Frontal cortex (tissue), 4 donors: ENCODE results near the gene PPP1R9A. TPM values are rescaled to one million over a fixed set of nuclear protein-coding genes. Genes with fewer than 3 reads are reported as not detected.

Experiments used
- DNase-seq, 2 donors: peaks; one replicate each; pipeline ENCODE4 v3.0.0; 2012; ENCODE audit warnings: low spot score in 2 of 2
- FAIRE-seq: peaks from 2 replicates; lab custom pipeline; 2012; peaks lifted over from hg19 to GRCh38; lab: Jason Lieb, UNC
- total RNA-seq: library from RNA; depleted of rRNA; stranded (reverse); fragments of >200 nt; gene quantifications from one replicate; pipeline ENCODE4 v1.2.3, GENCODE V29; 2014
- donor health status: control.
- donor health status: control.
- donor health status: control.

Gene PPP1R9A
- total RNA-seq, 1 donor from 2014 or later = 93.3 TPM

- DNase-seq (no peak), FAIRE-seq (no peak)
Measured at GRCh38 chr7:95088536-95089215, 181.3 kb downstream of the PPP1R9A start.

GRCh38 chr7:95089414-95090315, 182.3 kb downstream of the PPP1R9A start:
- DNase-seq (no peak), FAIRE-seq (no peak)

- no peak for FAIRE-seq
- no peak for DNase-seq
Measured at GRCh38 chr7:95092324-95092723, 184.9 kb downstream of the PPP1R9A start.

GRCh38 chr7:95095259-95095965, 188.0 kb downstream of the PPP1R9A start:
- DNase-seq (no peak), FAIRE-seq (no peak)

GRCh38 chr7:95095966-95096540, 188.7 kb downstream of the PPP1R9A start:
- no peak for DNase-seq
- FAIRE-seq = no peak

GRCh38 chr7:95097291-95097690, 189.9 kb downstream of the PPP1R9A start:
- FAIRE-seq = no peak
- no peak for DNase-seq

- DNase-seq (no peak), FAIRE-seq (no peak)
Measured at GRCh38 chr7:95097851-95098250, 190.5 kb downstream of the PPP1R9A start.

GRCh38 chr7:95099106-95099505, 191.7 kb downstream of the PPP1R9A start:
- no peak for DNase-seq

GRCh38 chr7:95101422-95101821, 194.0 kb downstream of the PPP1R9A start:
- FAIRE-seq (no peak), DNase-seq (no peak)

More at GRCh38 chr7:95099106-95099505, 191.7 kb downstream of the PPP1R9A start:
- no peak for FAIRE-seq

- no peak for FAIRE-seq
Measured at GRCh38 chr7:95102662-95103061, 195.3 kb downstream of the PPP1R9A start.

GRCh38 chr7:95104739-95105138, 197.3 kb downstream of the PPP1R9A start:
- no peak for FAIRE-seq
- no peak for DNase-seq

More at GRCh38 chr7:95102662-95103061, 195.3 kb downstream of the PPP1R9A start:
- no peak for DNase-seq

GRCh38 chr7:95105627-95106026, 198.2 kb downstream of the PPP1R9A start:
- FAIRE-seq (no peak), DNase-seq (no peak)

- FAIRE-seq (no peak), DNase-seq (no peak)
Measured at GRCh38 chr7:95106401-95106800, 199.0 kb downstream of the PPP1R9A start.

- FAIRE-seq (no peak), DNase-seq (no peak)
Measured at GRCh38 chr7:95110707-95111106, 203.3 kb downstream of the PPP1R9A start.

- FAIRE-seq (no peak), DNase-seq (no peak)
Measured at GRCh38 chr7:95113590-95113989, 206.2 kb downstream of the PPP1R9A start.

- DNase-seq (no peak), FAIRE-seq (no peak)
Measured at GRCh38 chr7:95126053-95126709, 218.8 kb downstream of the PPP1R9A start.

- FAIRE-seq = no peak
Measured at GRCh38 chr7:95132500-95132899, 225.1 kb downstream of the PPP1R9A start.

GRCh38 chr7:95139922-95140321, 232.5 kb downstream of the PPP1R9A start:
- DNase-seq (no peak), FAIRE-seq (no peak)

More at GRCh38 chr7:95132500-95132899, 225.1 kb downstream of the PPP1R9A start:
- no peak for DNase-seq

GRCh38 chr7:95141755-95142154, 234.4 kb downstream of the PPP1R9A start:
- DNase-seq = no peak

GRCh38 chr7:95144256-95144655, 236.9 kb downstream of the PPP1R9A start:
- FAIRE-seq = no peak
- no peak for DNase-seq

More at GRCh38 chr7:95141755-95142154, 234.4 kb downstream of the PPP1R9A start:
- no peak for FAIRE-seq
